LNCAP (cell line): ENCODE measurements around the gene PITPNM1.

Experiments used
- CTCF ChIP-seq: fragments of 450-650 bp; IDR thresholded peaks from 2 replicates; pipeline ENCODE4 v1.5.1; 2017; ENCODE audit warnings: mild to moderate bottlenecking

Gene PITPNM1

DNA sequence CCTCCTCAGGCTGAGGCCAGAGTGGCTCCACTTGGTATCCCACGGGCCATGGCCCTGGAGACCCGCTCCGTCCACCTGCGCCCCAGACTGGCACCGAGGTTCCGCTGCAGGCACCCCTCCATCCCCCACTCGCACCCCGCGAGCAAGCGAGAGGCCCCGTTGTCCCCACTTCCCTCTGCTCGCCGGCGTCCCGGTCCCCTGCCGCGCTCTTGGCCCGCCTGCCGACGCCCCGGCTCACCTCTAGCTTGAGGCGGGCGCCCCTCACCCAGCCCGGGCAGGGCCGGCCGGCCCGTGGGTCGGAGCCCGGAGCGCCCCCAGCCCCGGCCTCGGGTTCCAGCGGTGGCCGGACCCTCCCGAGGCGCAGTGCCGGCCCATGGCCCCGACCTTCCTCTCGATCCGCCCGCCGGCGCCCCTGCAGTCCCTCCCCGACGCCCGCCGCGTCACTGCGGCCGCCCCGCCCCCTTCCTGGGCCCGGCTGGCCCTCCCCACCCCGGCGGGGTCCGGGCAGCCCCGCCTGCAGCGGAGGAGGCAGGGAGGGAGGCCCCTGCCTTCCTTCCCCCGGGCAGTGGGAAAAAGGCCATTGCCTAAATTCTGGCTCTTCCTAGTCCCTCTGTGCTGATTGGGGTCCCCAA, at the start of gene PITPNM1:
Gene PITPNM1 (minus strand): TSS at position 414 of the 632 bp plus-strand sequence. CDS start 1,183 bp downstream, outside the sequence.
- TF ChIP-seq CTCF = no peak

- no peak for TF ChIP-seq CTCF
These were observed 46.0 kb upstream of the PITPNM1 start for GRCh38 chr11:67551127-67551526.

GRCh38 chr11:67548555-67549110, 43.5 kb upstream of the PITPNM1 start:
- TF ChIP-seq CTCF = no peak

DNA sequence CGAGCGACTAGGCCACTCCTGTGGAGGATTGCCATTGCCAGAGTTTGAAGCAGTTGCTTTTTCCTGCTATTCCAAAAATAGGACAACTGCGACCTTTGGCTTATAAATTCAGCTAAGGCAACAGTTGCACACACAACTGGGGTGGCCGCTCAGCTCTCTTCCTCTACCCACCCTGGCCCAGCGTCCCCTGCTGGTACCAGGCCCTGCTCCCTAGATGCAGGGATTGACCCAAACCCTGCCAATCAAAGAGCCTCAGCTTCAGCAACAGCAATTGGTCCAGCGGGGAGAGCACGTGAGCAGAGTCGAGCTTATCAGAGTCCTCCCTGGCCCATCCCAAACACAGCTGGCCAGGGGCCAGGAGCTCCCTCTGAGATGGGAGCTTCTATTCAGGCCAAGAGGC, 40.1 kb upstream of the PITPNM1 start:
- TF ChIP-seq CTCF = no peak

- no peak for TF ChIP-seq CTCF
These were observed 39.6 kb upstream of the PITPNM1 start for GRCh38 chr11:67544616-67545242.

DNA sequence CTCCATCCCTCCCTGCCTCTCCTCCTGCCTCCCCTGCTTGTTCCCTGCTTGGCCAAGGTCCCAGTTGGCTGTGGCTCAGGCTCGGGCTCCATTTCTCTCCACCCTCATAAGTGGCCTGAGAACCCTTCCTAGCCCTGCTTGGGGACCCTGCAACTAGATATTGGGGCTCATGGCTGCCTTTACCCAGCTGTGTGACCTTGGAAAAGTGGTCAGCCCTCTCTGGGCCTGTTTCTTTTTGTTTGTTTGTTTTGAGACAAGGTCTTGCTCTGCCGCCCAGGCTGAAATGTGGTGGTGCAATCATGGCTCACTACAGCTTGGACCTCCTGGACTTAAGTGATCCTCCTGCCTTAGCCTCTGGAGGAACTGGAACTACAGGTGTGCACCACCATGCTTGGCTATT, 38.4 kb upstream of the PITPNM1 start:
- no peak for TF ChIP-seq CTCF

DNA sequence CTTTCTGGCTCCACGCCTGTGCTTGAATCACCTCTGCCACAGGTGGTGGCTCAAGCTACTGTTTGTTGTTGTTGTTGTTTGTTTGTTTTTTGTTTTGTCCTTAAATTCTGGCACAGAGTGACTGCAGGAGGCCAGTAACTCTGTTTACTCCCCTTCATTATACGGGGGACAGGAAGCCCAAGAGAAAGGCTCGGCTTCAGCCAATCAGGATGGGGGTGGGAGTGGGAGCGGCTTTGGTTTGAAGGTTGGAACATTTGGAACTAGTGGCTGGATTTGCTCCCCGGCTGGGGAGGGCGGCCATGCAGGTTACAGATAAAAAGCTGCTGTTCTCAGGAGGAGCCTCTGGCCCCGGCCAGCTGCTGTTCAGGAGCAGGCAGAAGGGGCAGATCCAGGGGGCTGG, 37.8 kb upstream of the PITPNM1 start:
- no peak for TF ChIP-seq CTCF
